Stimulated activated CD4-positive, alpha-beta T cell treated with anti-CD3 and anti-CD28 coated beads, Interleukin-15, amount 100 ng/mL, for 24 hours (primary cell): ENCODE data around the gene PTK7.
"Not testable (repeated sequence)": the region's sequence is repeated elsewhere in the genome, so short reads cannot be mapped to it uniquely, and the experiment has no call there.

Experiments used
- DNase-seq: peaks from one replicate; pipeline ENCODE4 v3.0.0-alpha.2; 2020

The PTK7 gene

GRCh38 chr6:43075670-43076463 is at the start of gene PTK7:
PTK7 (plus strand) TSS chr6:43076314; CDS start chr6:43076489, 175 bp downstream.
- DNase-seq = peak; percentile 64

- no peak for DNase-seq
Measured at GRCh38 chr6:43026365-43026764, 49.7 kb upstream of the PTK7 start.

- DNase-seq = no peak
Measured at GRCh38 chr6:43029120-43029519, 47.0 kb upstream of the PTK7 start.

GRCh38 chr6:43032326-43032725 is 43.8 kb upstream of the PTK7 start:
- no peak for DNase-seq

- no peak for DNase-seq
Measured at GRCh38 chr6:43033496-43034189, 42.5 kb upstream of the PTK7 start.

GRCh38 chr6:43034190-43034525 is 42.0 kb upstream of the PTK7 start:
- no peak for DNase-seq

GRCh38 chr6:43035495-43036194 is 40.5 kb upstream of the PTK7 start:
- DNase-seq = no peak

- no peak for DNase-seq
Measured at GRCh38 chr6:43036712-43037111, 39.4 kb upstream of the PTK7 start.

GRCh38 chr6:43037197-43037596 is 38.9 kb upstream of the PTK7 start:
- DNase-seq = no peak

- no peak for DNase-seq
Measured at GRCh38 chr6:43037706-43038105, 38.4 kb upstream of the PTK7 start.

- no peak for DNase-seq
Measured at GRCh38 chr6:43038727-43039126, 37.4 kb upstream of the PTK7 start.

- DNase-seq = no peak
Measured at GRCh38 chr6:43040542-43041257, 35.4 kb upstream of the PTK7 start.

GRCh38 chr6:43041475-43041874 is 34.6 kb upstream of the PTK7 start:
- DNase-seq = not testable (repeated sequence)

GRCh38 chr6:43043310-43043709 is 32.8 kb upstream of the PTK7 start:
- no peak for DNase-seq

GRCh38 chr6:43045371-43045930 is 30.7 kb upstream of the PTK7 start:
- DNase-seq = no peak

- DNase-seq = no peak
Measured at GRCh38 chr6:43047998-43048397, 28.1 kb upstream of the PTK7 start.

- no peak for DNase-seq
Measured at GRCh38 chr6:43050981-43051380, 25.1 kb upstream of the PTK7 start.

- no peak for DNase-seq
Measured at GRCh38 chr6:43052225-43052841, 23.8 kb upstream of the PTK7 start.

- peak; percentile 48 for DNase-seq
Measured at GRCh38 chr6:43052842-43053544, 23.1 kb upstream of the PTK7 start.

- peak; percentile 95 for DNase-seq
Measured at GRCh38 chr6:43053545-43054205, 22.4 kb upstream of the PTK7 start, which contains the start of gene CUL7. CUL7 (minus strand) TSS chr6:43053851; CDS start chr6:43052788, 1,063 bp downstream.
